ENCODE data around the gene C10orf143.

Gene C10orf143

GRCh38 chr10:130141878-130142277 is 31.2 kb upstream of the C10orf143 start:
- peaks cover 94% of the 10 kb centered on the region for H3K79me2 ChIP-seq (ENCODE audit: insufficient read depth, low read length)
- H3K9me2 ChIP-seq (replicated peaks; ENCODE audit: insufficient read depth, low read length): no peaks in the 10 kb centered on the region
- peak overlapping the region; percentile 29 for H3K9ac ChIP-seq (ENCODE audit: low read length)
- H2AFZ ChIP-seq (ENCODE audit: low read depth, low read length, severe bottlenecking): no peak overlapping the region
- H3K27ac ChIP-seq (ENCODE audit: low read depth, low read length): peak overlapping the region; percentile 78
- no peaks in the 10 kb centered on the region; the same call in 1 of the 2 replicates for H4K20me1 ChIP-seq (ENCODE audit: low read depth, low read length)
- H3K9me3 ChIP-seq (ENCODE audit: insufficient read depth, low read length): no peaks in the 10 kb centered on the region
- no peaks in the 10 kb centered on the region for H3F3A ChIP-seq (ENCODE audit: insufficient read depth)
- no peak for TF ChIP-seq EZH2phosphoT487 (conservative IDR thresholded peaks at IDR 0.05; ENCODE audit: low read length)
- TF ChIP-seq CTCF (IDR thresholded peaks at IDR 0.05; ENCODE audit: insufficient read depth, low read length, poor library complexity, severe bottlenecking): no peak
- peak overlapping the region; percentile 63 for H3K4me2 ChIP-seq (ENCODE audit: low read depth, low read length, poor library complexity, severe bottlenecking)
- H3K36me3 ChIP-seq (ENCODE audit: low read length): peaks cover 8% of the 10 kb centered on the region; the same call in 1 of the 2 replicates
- H3K27me3 ChIP-seq (ENCODE audit: low read length): no peaks in the 10 kb centered on the region
- peak overlapping the region; percentile 14 for H3K4me3 ChIP-seq (ENCODE audit: insufficient read depth, low read length, poor library complexity, severe bottlenecking)

GRCh38 chr10:130141460-130141859 is 30.8 kb upstream of the C10orf143 start:
- Histone ChIP-seq H3K4me3 (ENCODE audit: insufficient read depth, low read length, poor library complexity, severe bottlenecking) (peak overlapping the region; percentile 14), H2AFZ (ENCODE audit: low read depth, low read length, severe bottlenecking) (no peak overlapping the region), H3K79me2 (ENCODE audit: insufficient read depth, low read length) (peaks cover 94% of the 10 kb centered on the region), H3K36me3 (ENCODE audit: low read length) (peaks cover 4% of the 10 kb centered on the region; the same call in 1 of the 2 replicates), H3K9me2 (replicated peaks; ENCODE audit: insufficient read depth, low read length) (no peaks in the 10 kb centered on the region), H4K20me1 (ENCODE audit: low read depth, low read length) (no peaks in the 10 kb centered on the region; the same call in 1 of the 2 replicates), H3K27ac (ENCODE audit: low read depth, low read length) (peak overlapping the region; percentile 78), H3K27me3 (ENCODE audit: low read length) (no peaks in the 10 kb centered on the region), H3K4me2 (ENCODE audit: low read depth, low read length, poor library complexity, severe bottlenecking) (peak overlapping the region; percentile 63), H3K9me3 (ENCODE audit: insufficient read depth, low read length) (no peaks in the 10 kb centered on the region), H3F3A (ENCODE audit: insufficient read depth) (no peaks in the 10 kb centered on the region), H3K9ac (ENCODE audit: low read length) (peak overlapping the region; percentile 29)
- TF ChIP-seq EZH2phosphoT487 (conservative IDR thresholded peaks at IDR 0.05; ENCODE audit: low read length): no peak
- no peak for TF ChIP-seq CTCF (IDR thresholded peaks at IDR 0.05; ENCODE audit: insufficient read depth, low read length, poor library complexity, severe bottlenecking)

- Histone ChIP-seq H3K9me3 (ENCODE audit: insufficient read depth, low read length) (no peaks in the 10 kb centered on the region), H3K4me2 (ENCODE audit: low read depth, low read length, poor library complexity, severe bottlenecking) (peak overlapping the region; percentile 63), H4K20me1 (ENCODE audit: low read depth, low read length) (no peaks in the 10 kb centered on the region; the same call in 1 of the 2 replicates), H3K27me3 (ENCODE audit: low read length) (no peaks in the 10 kb centered on the region), H3K27ac (ENCODE audit: low read depth, low read length) (peak overlapping the region; percentile 78), H3F3A (ENCODE audit: insufficient read depth) (no peaks in the 10 kb centered on the region), H3K79me2 (ENCODE audit: insufficient read depth, low read length) (peaks cover 92% of the 10 kb centered on the region), H3K9ac (ENCODE audit: low read length) (peak overlapping the region; percentile 29), H2AFZ (ENCODE audit: low read depth, low read length, severe bottlenecking) (no peak overlapping the region), H3K4me3 (ENCODE audit: insufficient read depth, low read length, poor library complexity, severe bottlenecking) (peak overlapping the region; percentile 14), H3K36me3 (ENCODE audit: low read length) (peaks cover 3% of the 10 kb centered on the region; the same call in 1 of the 2 replicates), H3K9me2 (replicated peaks; ENCODE audit: insufficient read depth, low read length) (no peaks in the 10 kb centered on the region)
- no peak for TF ChIP-seq CTCF (IDR thresholded peaks at IDR 0.05; ENCODE audit: insufficient read depth, low read length, poor library complexity, severe bottlenecking)
- no peak for TF ChIP-seq EZH2phosphoT487 (conservative IDR thresholded peaks at IDR 0.05; ENCODE audit: low read length)
Observed at GRCh38 chr10:130141038-130141437, 30.4 kb upstream of the C10orf143 start.
